ENCODE data around the gene FYB1.

FYB1 gene

DNA sequence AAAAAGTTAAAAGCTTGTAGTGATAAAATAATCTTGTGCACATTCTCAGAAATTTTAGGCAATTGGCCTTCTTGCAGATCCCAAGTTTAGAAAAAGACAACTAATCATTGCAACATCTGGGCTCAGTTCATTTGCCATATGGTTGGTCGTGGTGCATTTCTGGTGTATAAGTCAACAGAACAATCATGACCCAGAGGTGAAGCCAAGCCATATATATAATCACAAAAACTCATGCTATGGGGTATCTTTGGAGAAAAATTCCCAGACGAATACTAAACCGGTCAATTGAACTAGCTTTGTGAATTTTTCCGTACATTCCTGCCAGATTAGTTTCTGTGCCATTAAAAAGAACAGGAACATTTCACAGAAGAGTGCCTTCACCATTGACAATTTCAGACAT lies 50.3 kb downstream of the FYB1 start:
- no peak overlapping the region for H3K4me3 ChIP-seq
- TF ChIP-seq FOXP2 (optimal IDR thresholded peaks at IDR 0.05; ENCODE audit: control extremely low read depth, extremely low read length, insufficient read depth) (no peak), EZH2 (IDR thresholded peaks at IDR 0.05) (no peak), POLR2AphosphoS5 (IDR thresholded peaks at IDR 0.05; ENCODE audit: borderline replicate concordance, low read depth, low read length) (no peak)
- DNase-seq (ENCODE audit: low read depth, low spot score): no peak
- H3K27ac ChIP-seq: no peak overlapping the region
- peaks cover 3% of the 10 kb centered on the region; the same call in 1 of the 2 replicates for H3K9me3 ChIP-seq (ENCODE audit: low read depth, low read length)
- no peaks in the 10 kb centered on the region for H3K36me3 ChIP-seq (ENCODE audit: insufficient read depth, low read length)
- H3K9ac ChIP-seq (ENCODE audit: insufficient read length): no peak overlapping the region

DNA sequence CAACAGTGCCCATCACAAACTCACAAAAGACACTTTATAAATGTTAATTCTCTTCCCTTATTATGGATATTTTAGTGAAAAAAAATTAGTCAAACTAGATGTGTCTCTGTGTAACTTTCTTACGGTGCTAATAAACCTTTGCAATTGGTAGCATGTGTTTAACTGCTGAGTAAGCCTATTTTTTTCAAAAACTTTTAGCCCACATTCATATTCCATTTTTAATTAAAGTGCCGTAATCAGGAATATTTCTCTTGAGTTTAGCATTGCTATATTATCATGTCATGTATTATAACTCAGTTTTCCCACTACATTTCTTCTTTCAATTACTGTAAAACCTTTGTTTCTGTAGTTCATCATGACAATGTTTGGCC lies 51.4 kb downstream of the FYB1 start:
- Histone ChIP-seq H3K9me3 (ENCODE audit: low read depth, low read length) (no peaks in the 10 kb centered on the region), H3K36me3 (ENCODE audit: insufficient read depth, low read length) (no peaks in the 10 kb centered on the region), H3K27ac (peak overlapping the region; percentile 69), H3K9ac (ENCODE audit: insufficient read length) (no peak overlapping the region), H3K4me3 (peak overlapping the region; percentile 39)
- TF ChIP-seq POLR2AphosphoS5 (IDR thresholded peaks at IDR 0.05; ENCODE audit: borderline replicate concordance, low read depth, low read length) (no peak), FOXP2 (optimal IDR thresholded peaks at IDR 0.05; ENCODE audit: control extremely low read depth, extremely low read length, insufficient read depth) (no peak), EZH2 (IDR thresholded peaks at IDR 0.05) (no peak)
- DNase-seq (ENCODE audit: low read depth, low spot score): no peak

GRCh38 chr5:39167141-39167971 lies 52.0 kb downstream of the FYB1 start:
- H3K36me3 ChIP-seq (ENCODE audit: insufficient read depth, low read length): no peaks in the 10 kb centered on the region
- no peaks in the 10 kb centered on the region for H3K9me3 ChIP-seq (ENCODE audit: low read depth, low read length)
- DNase-seq (ENCODE audit: low read depth, low spot score): no peak
- peak overlapping the region; percentile 69 for H3K27ac ChIP-seq
- H3K4me3 ChIP-seq: peak overlapping the region; percentile 39
- H3K9ac ChIP-seq (ENCODE audit: insufficient read length): peak overlapping the region; percentile 21
- TF ChIP-seq EZH2 (IDR thresholded peaks at IDR 0.05) (no peak), POLR2AphosphoS5 (IDR thresholded peaks at IDR 0.05; ENCODE audit: borderline replicate concordance, low read depth, low read length) (no peak), FOXP2 (optimal IDR thresholded peaks at IDR 0.05; ENCODE audit: control extremely low read depth, extremely low read length, insufficient read depth) (no peak)

DNA sequence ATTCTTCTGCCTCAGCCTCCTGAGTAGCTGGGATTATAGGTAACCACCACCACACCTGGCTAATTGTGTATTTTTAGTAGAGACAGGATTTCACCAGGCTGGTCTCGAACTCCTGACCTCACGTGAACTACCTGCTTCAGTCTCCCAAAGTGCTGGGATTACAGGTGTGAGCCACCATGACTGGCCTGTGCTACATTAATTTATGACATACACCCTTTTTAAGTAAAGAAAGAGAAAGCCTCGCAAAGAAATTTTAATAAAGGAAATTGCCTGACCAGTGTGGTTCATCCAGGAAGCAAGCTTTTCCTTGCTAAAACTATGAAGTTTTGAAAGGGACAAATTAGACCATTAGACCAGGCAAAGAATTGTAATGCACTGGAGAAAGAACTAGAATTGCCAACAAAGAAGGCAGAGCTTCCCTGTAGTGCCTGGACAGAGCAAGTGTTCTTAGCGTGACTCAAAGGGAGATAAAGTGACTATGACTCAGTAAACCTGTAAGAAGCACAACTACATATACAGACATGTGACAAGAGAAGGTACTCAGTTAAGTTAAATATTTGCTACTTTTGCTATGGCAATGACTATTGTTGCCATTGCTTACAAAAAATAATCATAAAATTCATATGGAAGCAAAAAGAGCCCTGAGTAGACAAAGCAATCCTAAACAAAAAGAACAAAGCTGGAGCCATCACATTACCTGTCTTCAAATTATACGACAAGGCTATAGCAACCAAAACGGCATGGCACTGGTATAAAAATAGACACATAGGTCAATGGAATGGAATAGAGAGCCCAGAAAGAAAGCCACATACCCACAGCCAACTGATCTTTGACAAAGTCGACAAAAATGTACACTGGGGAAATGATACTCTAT lies 54.6 kb downstream of the FYB1 start:
- no peak for DNase-seq (ENCODE audit: low read depth, low spot score)
- Histone ChIP-seq H3K9me3 (ENCODE audit: low read depth, low read length) (no peaks in the 10 kb centered on the region), H3K27ac (no peak overlapping the region), H3K4me3 (no peak overlapping the region), H3K36me3 (ENCODE audit: insufficient read depth, low read length) (no peaks in the 10 kb centered on the region), H3K9ac (ENCODE audit: insufficient read length) (no peak overlapping the region)
- no peak for TF ChIP-seq FOXP2 (optimal IDR thresholded peaks at IDR 0.05; ENCODE audit: control extremely low read depth, extremely low read length, insufficient read depth)
- no peak for TF ChIP-seq EZH2 (IDR thresholded peaks at IDR 0.05)
- no peak for TF ChIP-seq POLR2AphosphoS5 (IDR thresholded peaks at IDR 0.05; ENCODE audit: borderline replicate concordance, low read depth, low read length)

- Histone ChIP-seq H3K27ac (no peak overlapping the region), H3K9me3 (ENCODE audit: low read depth, low read length) (no peaks in the 10 kb centered on the region), H3K36me3 (ENCODE audit: insufficient read depth, low read length) (no peaks in the 10 kb centered on the region), H3K4me3 (no peak overlapping the region), H3K9ac (ENCODE audit: insufficient read length) (no peak overlapping the region)
- TF ChIP-seq FOXP2 (optimal IDR thresholded peaks at IDR 0.05; ENCODE audit: control extremely low read depth, extremely low read length, insufficient read depth) (no peak), POLR2AphosphoS5 (IDR thresholded peaks at IDR 0.05; ENCODE audit: borderline replicate concordance, low read depth, low read length) (no peak), EZH2 (IDR thresholded peaks at IDR 0.05) (no peak)
- DNase-seq (ENCODE audit: low read depth, low spot score): no peak
Observed at GRCh38 chr5:39164016-39164415, 55.3 kb downstream of the FYB1 start.

GRCh38 chr5:39161578-39161977 lies 57.8 kb downstream of the FYB1 start:
- H3K9ac ChIP-seq (ENCODE audit: insufficient read length): no peak overlapping the region
- no peak overlapping the region for H3K27ac ChIP-seq
- no peak for TF ChIP-seq EZH2 (IDR thresholded peaks at IDR 0.05)
- no peak for TF ChIP-seq FOXP2 (optimal IDR thresholded peaks at IDR 0.05; ENCODE audit: control extremely low read depth, extremely low read length, insufficient read depth)
- TF ChIP-seq POLR2AphosphoS5 (IDR thresholded peaks at IDR 0.05; ENCODE audit: borderline replicate concordance, low read depth, low read length): no peak
- H3K36me3 ChIP-seq (ENCODE audit: insufficient read depth, low read length): no peaks in the 10 kb centered on the region
- H3K4me3 ChIP-seq: no peak overlapping the region
- H3K9me3 ChIP-seq (ENCODE audit: low read depth, low read length): no peaks in the 10 kb centered on the region
- no peak for DNase-seq (ENCODE audit: low read depth, low spot score)

DNA sequence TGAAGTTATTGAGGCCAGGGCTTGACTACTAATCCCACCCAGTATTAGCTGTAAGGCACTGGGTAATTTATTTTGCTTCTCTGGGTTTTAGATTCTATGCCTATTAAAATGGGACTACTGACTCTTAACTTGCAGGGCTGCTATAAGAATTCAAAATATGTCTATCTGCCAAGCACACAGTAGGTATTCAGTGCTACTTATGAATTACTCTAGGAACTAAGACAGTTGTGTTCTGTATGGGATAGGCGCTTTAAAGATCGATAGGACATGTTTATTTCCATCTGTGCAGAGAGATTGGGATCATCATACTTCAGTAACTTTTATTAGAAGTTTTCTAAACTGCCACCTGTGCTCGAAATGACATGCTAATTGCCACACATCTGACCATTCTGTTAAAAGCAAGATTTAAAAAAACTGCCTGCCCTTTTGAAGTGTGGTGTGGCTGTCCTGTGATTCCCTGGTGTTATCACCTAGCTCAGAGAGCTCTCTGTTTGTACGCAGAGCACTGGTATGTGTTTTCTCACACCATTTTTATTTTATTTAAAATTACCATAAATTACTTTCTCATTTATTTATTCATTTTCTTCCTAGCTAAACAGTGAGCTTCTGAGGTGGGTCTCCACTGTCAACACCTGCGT lies 58.7 kb downstream of the FYB1 start:
- H3K9me3 ChIP-seq (ENCODE audit: low read depth, low read length): no peaks in the 10 kb centered on the region
- no peaks in the 10 kb centered on the region for H3K36me3 ChIP-seq (ENCODE audit: insufficient read depth, low read length)
- DNase-seq (ENCODE audit: low read depth, low spot score): no peak
- H3K27ac ChIP-seq: no peak overlapping the region
- no peak overlapping the region for H3K4me3 ChIP-seq
- no peak overlapping the region for H3K9ac ChIP-seq (ENCODE audit: insufficient read length)
- TF ChIP-seq FOXP2 (optimal IDR thresholded peaks at IDR 0.05; ENCODE audit: control extremely low read depth, extremely low read length, insufficient read depth) (no peak), EZH2 (IDR thresholded peaks at IDR 0.05) (no peak), POLR2AphosphoS5 (IDR thresholded peaks at IDR 0.05; ENCODE audit: borderline replicate concordance, low read depth, low read length) (no peak)
